Right lobe of liver (tissue), 6 donors: ENCODE measurements around the gene TBX1. TPM values are rescaled to one million over a fixed set of nuclear protein-coding genes. Genes with fewer than 3 reads are reported as not detected.
A peak's percentile ranks its signal among the peaks of the same experiment; 100 is the strongest.

Source experiments
- ATAC-seq, 4 donors: fragments of 200-7000 bp; cut with Tn5 transposase; one replicate each; pipeline ENCODE4 v1.9.1; 2020; ENCODE audit warnings: mild to moderate bottlenecking in 4 of 4, moderate library complexity in 4 of 4
- DNase-seq, 3 donors: peaks; one replicate each; pipeline ENCODE4 v3.0.0-alpha.2; 2020
- H3K27ac ChIP-seq, 3 donors: fragments of 200-600 bp; one replicate each; pipeline ENCODE4 v1.8.0; 2022
- H3K27me3 ChIP-seq, 2 donors: fragments of 200-600 bp; one replicate each; pipeline ENCODE4 v1.8.0; 2022
- H3K36me3 ChIP-seq, 4 donors: fragments of 200-600 bp; sonication (generic) in 1 of 4; one replicate each; pipeline versions ENCODE4 v1.5.1 to v1.8.0; 2017 to 2022; ENCODE audit warnings: control low read depth in 1 of 4
- H3K4me1 ChIP-seq, 4 donors: fragments of 200-600 bp; sonication (generic) in 1 of 4; one replicate each; pipeline versions ENCODE4 v1.5.1 to v1.8.0; 2017 to 2022; ENCODE audit warnings: control low read depth in 1 of 4
- H3K4me3 ChIP-seq, 3 donors: fragments of 200-600 bp; one replicate each; pipeline ENCODE4 v1.8.0; 2022
- H3K9me3 ChIP-seq, 4 donors: fragments of 200-600 bp; sonication (generic) in 1 of 4; one replicate each; pipeline versions ENCODE4 v1.5.1 to v1.8.0; 2017 to 2022; ENCODE audit warnings: control low read depth in 1 of 4
- POLR2A ChIP-seq: fragments of 450-650 bp; IDR thresholded peaks from one replicate; pipeline ENCODE4 v1.6.1; 2017; ENCODE audit warnings: antibody characterized with exemption, mild to moderate bottlenecking
- WGBS: methylation state at CpG from one replicate; pipeline ENCODE4 v1.1.6; 2018; ENCODE audit warnings: low coverage, low lambda C conversion rate; ENCODE audit not compliant: insufficient coverage; ENCODE audit errors: missing lambda C conversion rate; 5-methylcytosine and 5-hydroxymethylcytosine counted together
- intact Hi-C, 2 donors: fragments of 100-400 bp; cut with DNase I; formaldehyde crosslinking; loops; one replicate each; pipeline versions ENCODE4 v1.11.2 to v1.14.1; 2022
- total RNA-seq, 6 experiments: library from RNA; depleted of rRNA in 2 of 6; stranded (reverse); fragments of >200 nt in 2 of 6; fragmentation: NEBNext Ultra II Directional in 3 of 6; extraction: Animal tissue kit (Norgen Biotek cat#: 25700) in 3 of 6; gene quantifications; one replicate each; pipeline versions ENCODE4 v1.1.0 to v1.2.4, GENCODE V29; 2016 to 2023
- TF ChIP-seq, protein P1 (sequence below), 4 donors: fragments of 200-600 bp in 3 of 4; fragments of 450-650 bp in 1 of 4; IDR thresholded peaks; one replicate each; pipeline versions ENCODE4 v1.5.1 to v1.8.0; 2016 to 2022; ENCODE audit warnings: antibody characterized with exemption in 4 of 4, mild to moderate bottlenecking in 2 of 4
- donor health status: DM: no; HTN: yes; CAD: no.
- donor health status: DM: no; HTN: no; CAD: no.
- donor health status: DM: no; HTN: no; CAD: no.
- donor health status: DM: no; HTN: yes; CAD: no.
- donor health status: DM: no; HTN: yes; CAD: no.

The TBX1 gene
- total RNA-seq, 6 experiments from 2014 or later = 0.24 to 0.37 (median 0.30) TPM; not detected in 2

DNA sequence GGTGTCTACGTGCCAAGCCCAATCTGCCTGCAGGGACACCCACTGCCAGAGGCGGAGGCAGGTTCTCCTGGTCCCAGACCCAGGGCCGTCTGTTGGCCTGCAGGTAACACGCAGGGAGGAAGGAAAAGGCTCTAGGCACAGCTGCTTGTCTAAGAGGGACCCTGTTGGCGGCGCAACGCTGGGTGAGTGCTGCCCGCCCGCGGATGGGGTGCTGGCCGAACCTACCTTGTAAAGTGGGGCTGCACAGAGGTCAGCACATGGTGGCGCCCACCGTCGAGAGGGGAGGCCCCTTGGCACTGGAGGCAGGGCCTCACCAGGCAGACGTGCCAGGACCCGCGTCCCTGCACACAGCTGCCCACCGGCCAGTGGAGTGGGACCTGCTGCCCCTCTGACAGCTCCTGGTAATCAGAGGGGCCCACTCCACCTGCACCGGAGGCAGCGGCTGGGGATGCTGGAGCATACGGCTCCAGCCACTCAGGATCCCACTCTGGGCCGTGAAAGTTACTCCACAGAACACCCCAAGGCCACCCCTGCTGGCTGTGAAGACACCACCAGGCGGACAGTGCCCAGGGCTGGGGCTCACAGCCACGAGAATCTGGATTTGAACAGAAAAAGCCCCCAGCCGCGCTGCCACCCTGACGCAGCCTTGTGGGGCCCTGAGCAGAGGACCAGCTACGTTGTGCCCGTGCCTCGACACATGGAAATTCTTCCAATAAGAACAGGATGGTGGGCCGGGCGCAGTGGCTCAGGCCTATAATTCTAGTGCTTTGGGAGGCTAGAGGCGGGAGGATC lies 24.0 kb downstream of the TBX1 start:
- Histone ChIP-seq H3K27ac (no peak overlapping the region), H3K4me1 (no peaks in the 10 kb centered on the region), H3K9me3 (no peaks in the 10 kb centered on the region), H3K36me3 (no peaks in the 10 kb centered on the region), H3K27me3 (no peaks in the 10 kb centered on the region), H3K4me3 (no peak overlapping the region)
- ATAC-seq = no peak
- 100% methylated on average over 1 of the region's 33 CpGs for WGBS
- TF ChIP-seq, protein P1, sequence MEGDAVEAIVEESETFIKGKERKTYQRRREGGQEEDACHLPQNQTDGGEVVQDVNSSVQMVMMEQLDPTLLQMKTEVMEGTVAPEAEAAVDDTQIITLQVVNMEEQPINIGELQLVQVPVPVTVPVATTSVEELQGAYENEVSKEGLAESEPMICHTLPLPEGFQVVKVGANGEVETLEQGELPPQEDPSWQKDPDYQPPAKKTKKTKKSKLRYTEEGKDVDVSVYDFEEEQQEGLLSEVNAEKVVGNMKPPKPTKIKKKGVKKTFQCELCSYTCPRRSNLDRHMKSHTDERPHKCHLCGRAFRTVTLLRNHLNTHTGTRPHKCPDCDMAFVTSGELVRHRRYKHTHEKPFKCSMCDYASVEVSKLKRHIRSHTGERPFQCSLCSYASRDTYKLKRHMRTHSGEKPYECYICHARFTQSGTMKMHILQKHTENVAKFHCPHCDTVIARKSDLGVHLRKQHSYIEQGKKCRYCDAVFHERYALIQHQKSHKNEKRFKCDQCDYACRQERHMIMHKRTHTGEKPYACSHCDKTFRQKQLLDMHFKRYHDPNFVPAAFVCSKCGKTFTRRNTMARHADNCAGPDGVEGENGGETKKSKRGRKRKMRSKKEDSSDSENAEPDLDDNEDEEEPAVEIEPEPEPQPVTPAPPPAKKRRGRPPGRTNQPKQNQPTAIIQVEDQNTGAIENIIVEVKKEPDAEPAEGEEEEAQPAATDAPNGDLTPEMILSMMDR (IDR thresholded peaks at IDR 0.05) = no peak
- TF ChIP-seq POLR2A = no peak
- intact Hi-C loops = loop anchor here in 1 of 2 donors (10.0 kb wide), 1 partner anchor 110 kb away; no protein-coding TSS in a partner anchor
- peak in 1 of 3 donors; percentile 49 for DNase-seq

DNA sequence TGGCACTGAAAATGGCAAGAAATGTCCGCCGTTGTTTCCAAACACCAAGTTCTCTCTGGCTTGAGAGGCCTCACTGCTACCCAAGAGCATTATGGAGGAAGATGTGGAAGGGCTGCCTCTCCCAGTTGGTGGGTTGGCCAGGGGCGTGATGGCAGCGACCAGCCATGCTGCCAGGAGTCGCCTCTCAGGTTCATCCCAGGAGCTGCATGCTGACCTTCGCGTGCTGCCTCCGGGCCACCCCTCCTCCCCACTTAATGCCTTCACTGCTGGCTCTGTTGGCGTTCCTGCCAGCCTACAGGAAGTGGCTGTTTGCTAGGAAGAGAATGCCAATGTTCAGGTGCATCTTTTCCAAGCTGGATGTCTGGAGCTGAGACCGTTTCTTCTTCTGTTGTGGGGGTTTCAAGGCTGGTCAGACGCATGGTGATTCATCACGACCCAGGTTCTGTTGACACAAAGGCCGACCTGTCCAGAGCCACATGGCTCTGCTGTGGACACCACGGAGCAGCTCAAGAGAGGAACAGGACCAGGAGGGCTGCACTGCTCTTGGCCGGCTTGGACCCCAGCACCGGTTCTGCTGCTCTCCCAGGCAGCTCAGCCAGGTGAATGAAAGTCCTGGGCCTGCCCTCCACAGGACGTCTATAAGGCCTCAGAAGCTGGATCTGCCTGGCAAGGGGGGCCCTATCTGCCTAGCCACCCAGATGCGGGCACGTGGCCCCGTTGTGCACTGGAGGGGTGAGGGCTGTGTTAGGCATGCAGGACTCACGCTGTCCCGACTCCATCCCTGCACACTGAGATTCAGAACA lies 25.1 kb downstream of the TBX1 start:
- H3K36me3 ChIP-seq = no peaks in the 10 kb centered on the region
- 100% methylated on average over 2 of the region's 22 CpGs for WGBS
- no peak overlapping the region for H3K27ac ChIP-seq
- intact Hi-C loops = loop anchor here in 1 of 2 donors (10.0 kb wide), 1 partner anchor 109 kb away; no protein-coding TSS in a partner anchor
- no peak for ATAC-seq
- H3K27me3 ChIP-seq = no peaks in the 10 kb centered on the region
- H3K9me3 ChIP-seq = no peaks in the 10 kb centered on the region
- peak in 1 of 3 donors; percentile 13 for DNase-seq
- H3K4me1 ChIP-seq = no peaks in the 10 kb centered on the region
- H3K4me3 ChIP-seq = no peak overlapping the region
- TF ChIP-seq POLR2A = no peak

DNA sequence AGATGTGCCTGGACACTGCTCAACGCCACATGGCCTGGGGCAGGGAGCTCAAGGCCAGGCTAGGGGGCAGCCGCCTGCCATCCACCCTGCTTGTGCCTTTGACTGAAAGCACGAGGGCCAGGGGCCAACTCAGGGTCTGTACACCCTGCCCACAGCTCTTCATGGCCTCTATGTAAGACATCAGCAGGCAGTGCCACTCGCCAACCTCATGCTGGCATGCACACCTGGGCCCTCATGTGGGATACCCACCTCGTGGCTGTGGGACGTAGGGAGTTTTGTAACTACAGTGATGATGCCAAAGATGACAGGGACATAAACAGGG lies 25.6 kb downstream of the TBX1 start:
- H3K9me3 ChIP-seq = no peaks in the 10 kb centered on the region
- H3K27ac ChIP-seq = no peak overlapping the region
- no peak for ATAC-seq
- TF ChIP-seq, protein P1 (IDR thresholded peaks at IDR 0.05) = no peak
- no peak for TF ChIP-seq POLR2A
- no peaks in the 10 kb centered on the region for H3K4me1 ChIP-seq
- intact Hi-C loops = loop anchor here in 1 of 2 donors (10.0 kb wide), 1 partner anchor 109 kb away; no protein-coding TSS in a partner anchor
- no peaks in the 10 kb centered on the region for H3K36me3 ChIP-seq
- 85% methylated on average over 3 of the region's 6 CpGs for WGBS
- no peak overlapping the region for H3K4me3 ChIP-seq
- DNase-seq = peak in 1 of 3 donors; percentile 5
- no peaks in the 10 kb centered on the region for H3K27me3 ChIP-seq

DNA sequence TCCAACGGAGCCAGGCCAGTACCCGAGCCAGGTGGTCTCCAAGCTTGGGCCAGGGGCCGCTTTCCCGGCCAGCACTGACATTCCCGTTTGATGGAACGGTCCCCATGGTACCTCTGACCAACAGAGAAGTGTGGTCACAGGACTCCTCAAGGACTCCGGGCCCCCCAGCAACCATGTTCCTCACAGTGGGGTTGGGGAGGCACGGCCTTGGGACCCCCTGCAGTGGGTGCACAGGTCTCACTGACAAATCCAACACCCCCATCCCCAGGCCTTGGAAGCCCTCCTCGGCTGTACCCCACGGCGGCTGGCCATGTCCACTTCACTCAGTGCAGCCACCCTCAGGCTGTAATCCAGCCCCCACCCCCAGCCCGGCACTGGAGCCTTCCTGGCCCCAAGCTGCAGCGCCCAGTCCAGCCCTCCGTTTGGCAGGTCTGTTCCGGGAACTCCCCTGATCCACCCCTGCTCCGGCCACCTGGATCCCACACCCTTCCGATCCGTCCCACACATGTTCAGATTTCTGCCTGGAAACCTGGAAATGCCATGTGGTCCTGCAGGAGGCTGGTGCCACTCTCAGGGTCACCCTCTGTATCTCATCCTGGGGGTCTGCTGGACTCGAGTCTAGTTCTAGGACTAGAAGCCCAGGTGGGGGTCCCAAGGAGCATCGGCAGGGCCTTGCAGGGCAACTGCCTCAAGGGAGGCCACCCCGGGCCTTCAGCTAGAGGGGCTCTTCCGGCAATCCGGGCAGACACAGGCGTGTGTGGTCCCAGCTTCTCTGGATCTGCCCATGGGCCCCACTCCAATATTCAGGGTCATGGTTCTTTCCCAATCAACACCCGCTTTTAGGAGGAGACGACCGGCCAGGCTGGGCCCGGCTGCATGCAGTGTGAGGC lies 26.6 kb downstream of the TBX1 start:
- H3K4me3 ChIP-seq = no peak overlapping the region
- ATAC-seq (no peak), DNase-seq (peak in 1 of 3 donors; percentile 7)
- TF ChIP-seq, protein P1 (IDR thresholded peaks at IDR 0.05) = no peak
- no peak for TF ChIP-seq POLR2A
- intact Hi-C loops = loop anchor here in 1 of 2 donors (10.0 kb wide), 1 partner anchor 108 kb away; no protein-coding TSS in a partner anchor
- H3K4me1 ChIP-seq = no peaks in the 10 kb centered on the region
- no peak overlapping the region for H3K27ac ChIP-seq
- WGBS = no CpG with 5 or more reads among the region's 28 CpGs
- no peaks in the 10 kb centered on the region for H3K9me3 ChIP-seq
- no peaks in the 10 kb centered on the region for H3K36me3 ChIP-seq
- H3K27me3 ChIP-seq = no peaks in the 10 kb centered on the region
